Umbilical cord (tissue), 2 donors: Measurements from ENCODE around the gene ERAS. TPM values are rescaled to one million over a fixed set of nuclear protein-coding genes. Genes with fewer than 3 reads are reported as not detected.
"Not testable (repeated sequence)": the region's sequence is repeated elsewhere in the genome, so short reads cannot be mapped to it uniquely, and the experiment has no call there.

Experiments
- DNase-seq: peaks from one replicate; pipeline ENCODE4 v3.0.0-alpha.2; 2015; ENCODE audit warnings: low spot score
- total RNA-seq: library from RNA; depleted of rRNA; stranded (reverse); fragments of >200 nt; gene quantifications from one replicate; pipeline ENCODE4 v1.2.3, GENCODE V29; 2014; ENCODE audit warnings: low replicate concordance; ENCODE audit not compliant: insufficient read depth

ERAS gene
- total RNA-seq, 1 donor from 2014 or later = 5.3 TPM

DNA sequence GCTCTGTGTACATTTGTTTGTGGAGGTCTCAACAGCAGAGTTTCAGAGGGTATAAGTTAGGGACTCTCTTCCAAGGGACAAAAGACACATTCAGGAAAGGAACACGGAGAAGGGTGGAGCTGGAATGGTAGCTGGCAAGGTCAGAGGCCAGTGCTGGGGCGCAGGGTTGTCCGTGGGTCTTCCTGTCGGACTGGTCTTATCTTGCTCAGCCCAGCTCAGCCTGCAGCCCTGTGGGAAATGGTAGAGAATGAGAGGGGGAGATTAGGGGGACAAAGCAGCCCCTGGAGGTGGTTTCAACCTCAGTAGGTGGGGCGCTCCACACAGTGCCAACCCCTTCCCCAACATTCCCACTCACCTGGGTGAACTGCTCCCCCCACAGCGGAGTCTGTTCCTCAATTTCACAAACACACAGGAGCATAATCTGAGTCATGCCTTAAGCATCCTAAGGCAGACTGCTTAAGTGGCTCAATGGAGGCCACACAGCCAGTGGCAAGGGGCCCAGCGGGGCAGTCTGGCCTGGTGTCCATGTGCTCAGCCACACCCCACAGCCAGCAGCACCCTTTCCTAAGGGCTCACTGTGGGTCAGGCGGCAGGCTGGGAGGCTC, 31.3 kb upstream of the ERAS start:
- DNase-seq = peak; percentile 70

- DNase-seq = no peak
Measured at GRCh38 chrX:48798318-48798717, 28.0 kb upstream of the ERAS start.

DNA sequence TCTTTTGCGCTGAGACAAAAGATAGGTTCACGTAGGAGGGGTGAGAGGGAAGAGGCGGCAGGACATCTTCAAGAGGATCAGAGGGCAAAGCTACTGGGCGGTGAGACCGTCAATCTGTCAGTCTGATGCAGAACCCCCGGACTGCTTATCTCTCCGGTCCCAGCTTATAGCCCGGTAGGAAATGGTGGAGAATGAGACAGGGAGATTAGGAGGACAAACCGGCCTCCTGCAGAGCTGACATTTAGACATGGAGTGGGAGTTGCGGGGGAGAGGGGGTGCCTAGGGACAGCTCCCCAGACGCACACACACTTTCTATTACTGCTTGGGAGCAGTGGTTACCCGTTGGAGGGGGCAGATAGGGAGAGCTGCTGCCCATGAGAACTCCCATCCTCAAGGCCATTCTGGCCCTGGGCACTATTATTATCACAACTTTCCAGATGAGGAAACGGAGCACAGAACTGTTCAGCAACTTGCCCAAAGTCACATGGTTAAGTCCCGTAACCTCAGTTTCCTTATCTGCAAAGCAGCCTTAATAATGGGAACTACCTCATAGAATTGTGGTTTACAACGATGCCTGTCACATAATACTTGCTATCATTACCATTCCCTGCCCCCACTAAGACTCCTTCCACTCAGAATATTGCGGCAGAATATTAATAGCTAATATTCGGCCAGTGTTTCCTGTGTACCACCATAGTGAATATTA, 25.6 kb upstream of the ERAS start:
- no peak for DNase-seq

DNA sequence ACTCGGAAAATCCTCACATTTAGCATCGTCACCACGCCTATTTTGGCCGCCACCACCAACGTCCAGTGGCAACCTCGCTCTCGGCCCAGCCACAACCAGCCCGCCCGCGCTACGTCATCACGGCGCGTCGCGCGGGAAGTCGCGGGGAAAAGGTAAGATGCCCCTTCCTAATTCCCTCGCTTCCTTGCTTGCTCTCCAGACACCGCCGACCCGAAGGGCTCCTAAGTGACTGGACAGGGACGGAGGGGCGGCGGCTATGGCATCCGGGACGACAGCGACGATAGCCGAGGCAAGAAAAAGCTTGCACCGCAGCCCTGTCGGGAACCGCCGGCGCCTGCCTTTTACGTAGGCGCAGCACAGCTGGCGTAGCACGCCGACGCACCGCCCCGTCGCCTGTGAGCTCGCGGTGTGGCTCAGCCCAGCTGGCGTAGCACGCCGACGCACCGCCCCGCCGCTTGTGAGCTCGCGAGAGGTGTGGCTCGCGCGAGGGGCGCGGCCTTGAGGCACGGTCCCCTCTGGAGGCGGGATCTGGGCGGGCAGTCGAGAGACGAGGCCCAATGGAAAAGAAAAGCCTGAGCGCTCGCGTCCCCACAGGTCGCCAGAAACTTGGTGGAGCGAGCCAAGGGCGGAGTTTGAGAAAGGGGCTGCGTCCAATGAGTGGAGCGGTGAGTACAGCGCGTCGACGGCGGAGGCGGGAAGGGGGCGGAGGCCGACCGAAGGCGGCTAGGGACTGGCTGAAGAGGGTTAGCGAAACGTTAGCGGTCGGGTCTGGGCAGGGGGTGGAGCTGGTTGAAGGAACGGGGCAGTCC, 24.8 kb upstream of the ERAS start, which contains the start of gene HDAC6:
TSS of gene HDAC6 (plus strand) at position 788 of the 809 bp plus-strand sequence. CDS start 626 bp downstream, outside the sequence.
- DNase-seq = peak; percentile 99

DNA sequence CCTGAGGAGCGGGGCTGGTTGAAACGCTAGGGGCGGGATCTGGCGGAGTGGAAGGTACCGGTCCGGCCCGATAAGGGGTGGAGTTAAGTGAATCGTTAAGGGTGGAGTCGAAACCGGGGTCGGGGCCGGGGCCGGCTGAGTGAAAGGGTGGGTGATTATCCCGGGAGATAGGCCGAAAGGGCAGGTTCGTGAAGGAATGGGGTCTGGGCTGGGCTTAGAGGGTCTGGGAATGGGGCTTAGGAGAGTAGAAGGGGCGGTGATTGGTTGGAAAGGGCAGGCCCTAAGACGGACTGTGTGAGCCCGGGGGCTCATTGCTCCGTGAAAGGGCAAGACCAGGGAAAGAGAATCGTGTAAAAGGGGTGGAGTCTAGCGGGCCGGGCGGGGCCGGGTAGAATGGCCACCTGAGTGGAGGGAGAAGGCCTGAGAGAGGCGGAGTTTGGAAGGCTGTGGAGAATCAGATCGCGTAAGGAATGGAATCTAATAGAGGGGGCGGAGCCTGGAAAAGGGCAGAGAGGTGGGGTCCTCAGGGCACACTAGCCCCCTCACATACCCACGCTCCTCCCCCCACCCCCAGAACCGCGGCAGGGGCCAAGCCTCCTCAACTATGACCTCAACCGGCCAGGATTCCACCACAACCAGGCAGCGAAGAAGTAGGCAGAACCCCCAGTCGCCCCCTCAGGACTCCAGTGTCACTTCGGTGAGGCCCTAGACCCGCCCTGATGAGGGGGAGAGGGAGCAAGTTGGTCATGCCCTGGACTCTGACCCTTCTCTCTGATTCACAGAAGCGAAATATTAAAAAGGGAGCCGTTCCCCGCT, 24.0 kb upstream of the ERAS start:
- peak; percentile 85 for DNase-seq

DNA sequence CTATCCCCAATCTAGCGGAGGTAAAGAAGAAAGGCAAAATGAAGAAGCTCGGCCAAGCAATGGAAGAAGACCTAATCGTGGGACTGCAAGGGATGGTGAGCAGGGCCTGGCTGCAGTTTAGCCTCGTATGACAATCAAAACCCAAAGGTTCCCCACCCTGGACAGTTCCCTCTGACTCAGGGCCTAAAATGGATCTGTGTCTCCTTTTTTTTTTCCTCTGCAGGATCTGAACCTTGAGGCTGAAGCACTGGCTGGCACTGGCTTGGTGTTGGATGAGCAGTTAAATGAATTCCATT, 23.5 kb upstream of the ERAS start:
- DNase-seq = no peak

GRCh38 chrX:48806081-48806480, 20.2 kb upstream of the ERAS start:
- DNase-seq = no peak

- DNase-seq = no peak
Measured at GRCh38 chrX:48813644-48814043, 12.7 kb upstream of the ERAS start.

- no peak for DNase-seq
Measured at GRCh38 chrX:48814722-48815121, 11.6 kb upstream of the ERAS start.

DNA sequence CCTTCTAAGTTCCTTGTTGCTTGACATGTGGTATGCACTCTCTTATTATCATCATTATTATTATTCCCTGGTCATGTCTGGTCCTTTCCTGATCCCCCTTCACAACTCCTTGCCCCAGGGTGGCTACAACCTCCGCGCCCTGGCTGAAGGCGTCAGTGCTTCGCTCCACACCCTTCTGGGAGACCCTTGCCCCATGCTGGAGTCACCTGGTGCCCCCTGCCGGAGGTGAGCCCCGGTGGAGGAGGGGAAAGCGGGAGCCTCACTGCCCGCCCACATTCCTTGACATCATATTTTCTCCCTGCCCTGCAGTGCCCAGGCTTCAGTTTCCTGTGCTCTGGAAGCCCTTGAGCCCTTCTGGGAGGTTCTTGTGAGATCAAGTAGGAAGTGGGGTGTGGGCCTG, 11.0 kb upstream of the ERAS start:
- no peak for DNase-seq

DNA sequence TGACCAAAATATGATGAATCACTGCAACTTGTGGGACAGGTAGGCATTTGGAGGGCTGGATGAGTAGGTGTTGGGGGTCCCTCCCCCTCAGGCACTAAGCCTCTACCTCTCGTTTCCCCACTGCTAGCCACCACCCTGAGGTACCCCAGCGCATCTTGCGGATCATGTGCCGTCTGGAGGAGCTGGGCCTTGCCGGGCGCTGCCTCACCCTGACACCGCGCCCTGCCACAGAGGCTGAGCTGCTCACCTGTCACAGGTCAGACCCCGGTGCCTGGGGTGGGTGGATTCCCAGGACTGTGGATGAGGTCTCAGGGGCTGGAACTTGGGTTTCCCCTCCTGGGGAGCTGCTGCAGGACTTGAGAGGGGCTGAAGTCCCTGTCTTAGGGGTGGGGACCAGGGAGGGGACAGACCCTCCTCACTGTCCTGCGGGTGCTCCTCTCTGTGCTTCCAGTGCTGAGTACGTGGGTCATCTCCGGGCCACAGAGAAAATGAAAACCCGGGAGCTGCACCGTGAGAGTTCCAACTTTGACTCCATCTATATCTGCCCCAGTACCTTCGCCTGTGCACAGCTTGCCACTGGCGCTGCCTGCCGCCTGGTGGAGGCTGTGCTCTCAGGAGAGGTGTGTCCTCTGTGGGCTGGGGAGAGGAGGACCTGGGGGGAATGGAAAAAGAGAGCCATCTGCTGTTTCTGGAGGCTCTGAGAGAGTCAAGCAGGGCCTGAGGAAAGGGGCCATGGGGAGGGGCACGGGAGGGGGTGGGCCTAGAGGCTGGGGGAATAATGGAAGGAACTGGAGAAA, 10.1 kb upstream of the ERAS start:
- no peak for DNase-seq

DNA sequence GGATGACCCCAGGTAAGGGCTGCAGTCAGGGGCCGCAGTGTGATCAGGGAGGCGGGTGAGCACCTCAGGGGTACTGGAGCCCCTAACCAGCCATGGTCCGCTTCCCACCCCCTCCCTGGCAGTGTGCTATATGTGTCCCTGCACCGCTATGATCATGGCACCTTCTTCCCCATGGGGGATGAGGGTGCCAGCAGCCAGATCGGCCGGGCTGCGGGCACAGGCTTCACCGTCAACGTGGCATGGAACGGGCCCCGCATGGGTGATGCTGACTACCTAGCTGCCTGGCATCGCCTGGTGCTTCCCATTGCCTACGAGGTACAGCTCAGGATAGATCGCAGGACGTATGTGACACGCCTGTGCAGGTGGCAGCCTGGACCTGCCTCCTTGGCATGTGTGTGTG, 8.2 kb upstream of the ERAS start:
- no peak for DNase-seq

DNA sequence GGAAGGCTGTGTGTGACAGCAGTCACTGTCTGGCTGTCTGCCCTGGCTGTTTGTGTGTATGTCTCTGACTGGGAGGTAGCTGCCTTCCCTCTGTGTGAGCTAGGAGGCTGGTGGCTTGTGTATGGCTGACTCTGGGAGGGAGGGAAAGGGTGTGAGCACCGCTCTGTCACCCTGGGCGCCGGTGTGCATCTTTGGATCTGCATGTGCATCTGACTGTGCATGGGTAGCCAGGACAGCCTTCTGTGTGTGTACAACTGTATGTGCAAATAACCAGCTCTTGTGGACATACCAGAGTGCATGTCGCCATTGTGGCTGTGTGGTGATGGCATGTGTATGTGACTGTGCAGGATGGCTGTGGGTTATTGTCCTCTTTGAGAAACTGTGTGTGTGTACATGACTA, 7.4 kb upstream of the ERAS start:
- no peak for DNase-seq

DNA sequence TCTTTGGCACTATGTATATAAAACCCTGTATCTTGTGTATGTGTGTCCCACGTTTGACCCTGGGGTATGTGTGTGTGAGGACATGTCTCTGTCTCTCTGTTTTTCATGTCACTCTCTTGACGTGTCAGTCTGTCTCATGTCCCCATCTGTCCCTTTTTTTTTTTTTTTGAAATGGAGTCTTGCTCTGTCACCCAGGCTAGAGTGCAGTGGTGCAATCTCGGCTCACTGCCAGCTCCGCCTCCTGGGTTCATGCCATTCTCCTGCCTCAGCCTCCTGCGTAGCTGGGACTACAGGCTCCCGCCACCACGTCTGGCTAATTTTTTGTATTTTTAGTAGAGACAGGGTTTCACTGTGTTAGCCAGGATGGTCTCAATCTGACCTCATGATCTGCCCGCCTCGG, 6.9 kb upstream of the ERAS start:
- not testable (repeated sequence) for DNase-seq

GRCh38 chrX:48823053-48823452, 3.3 kb upstream of the ERAS start:
- no peak for DNase-seq

- DNase-seq = no peak
Measured at GRCh38 chrX:48824066-48824465, 2.2 kb upstream of the ERAS start.

GRCh38 chrX:48826876-48827653, 752 bp downstream of the ERAS start:
- DNase-seq = no peak

- DNase-seq = no peak
Measured at GRCh38 chrX:48827654-48827968, 1.3 kb downstream of the ERAS start.

DNA sequence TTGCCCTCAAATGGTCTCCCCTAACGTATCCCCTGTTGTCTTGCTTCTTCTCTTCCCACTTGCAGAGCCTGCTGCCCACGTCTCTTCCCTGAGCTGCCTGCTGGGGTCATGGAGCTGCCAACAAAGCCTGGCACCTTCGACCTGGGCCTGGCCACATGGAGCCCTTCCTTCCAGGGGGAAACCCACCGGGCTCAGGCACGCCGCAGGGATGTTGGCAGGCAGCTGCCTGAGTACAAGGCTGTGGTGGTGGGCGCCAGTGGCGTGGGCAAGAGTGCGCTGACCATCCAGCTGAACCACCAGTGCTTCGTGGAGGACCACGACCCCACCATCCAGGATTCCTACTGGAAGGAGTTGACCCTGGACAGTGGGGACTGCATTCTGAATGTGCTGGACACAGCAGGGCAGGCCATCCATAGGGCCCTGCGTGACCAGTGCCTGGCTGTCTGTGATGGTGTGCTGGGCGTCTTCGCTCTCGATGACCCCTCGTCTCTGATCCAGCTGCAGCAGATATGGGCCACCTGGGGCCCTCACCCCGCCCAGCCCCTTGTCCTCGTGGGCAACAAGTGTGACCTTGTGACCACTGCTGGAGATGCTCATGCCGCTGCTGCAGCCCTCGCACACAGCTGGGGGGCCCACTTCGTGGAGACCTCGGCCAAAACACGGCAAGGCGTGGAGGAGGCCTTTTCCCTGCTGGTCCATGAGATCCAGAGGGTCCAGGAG, 2.9 kb downstream of the ERAS start:
- DNase-seq = no peak
